ENCODE measurements around the gene PDK2. TPM values are rescaled to one million over a fixed set of nuclear protein-coding genes. Genes with fewer than 3 reads are reported as not detected.

PDK2 gene
- total and polyA plus RNA-seq, 2 of the 4 experiments (the other 2 are of a cell fraction): 26.7 to 104 TPM

DNA sequence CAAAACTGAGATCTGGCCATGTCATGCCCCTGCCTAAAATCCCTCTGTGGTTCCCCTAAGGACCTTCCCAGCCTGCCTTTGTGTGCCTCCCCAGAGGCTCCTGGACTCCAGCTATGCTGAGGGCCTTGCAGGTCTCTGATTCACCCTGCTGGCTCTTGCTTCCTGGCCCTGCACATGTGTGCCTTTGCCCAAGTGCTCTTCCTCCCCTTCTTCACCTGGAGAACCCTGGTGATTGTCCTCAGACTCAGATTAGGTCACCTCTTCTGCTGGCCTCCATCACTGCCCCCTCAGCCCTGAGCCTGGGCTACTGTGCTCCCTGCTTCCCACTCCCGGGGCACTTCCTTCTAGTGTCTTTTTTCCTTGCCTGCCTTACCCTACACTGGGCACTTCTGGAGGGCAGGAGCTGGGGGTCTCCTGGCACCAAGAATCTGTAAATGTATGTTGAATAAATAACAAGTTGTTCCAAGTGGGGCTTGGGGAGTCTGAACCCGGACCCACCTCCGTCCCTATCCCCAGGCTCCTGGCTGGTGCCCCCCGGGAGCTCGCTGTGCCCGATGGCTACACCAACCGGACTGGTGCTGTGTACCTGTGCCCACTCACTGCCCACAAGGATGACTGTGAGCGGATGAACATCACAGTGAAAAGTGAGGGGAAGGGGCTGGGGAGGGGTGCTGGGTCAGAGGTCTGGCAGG is 31.4 kb upstream of the PDK2 start:
- Histone ChIP-seq H2BK20ac (ENCODE audit: low read depth, low read length) (peak overlapping the region; percentile 97), H3K4me3 (ENCODE audit: insufficient read depth, low read depth, low read length) (no peak overlapping the region), H3K23ac (ENCODE audit: low read depth, low read length) (peak overlapping the region; percentile 39; the same call in 1 of the 2 replicates), H2AFZ (replicated peaks; ENCODE audit: low read length, poor library complexity) (peak overlapping the region; percentile 79), H3K79me1 (ENCODE audit: low read depth in 1 of 2, low read length in 2 of 2) (peaks cover 40 to 93% of the 10 kb centered on the region in 2 experiments; a peak in 3 of 4 replicates), H3K14ac (replicated peaks; ENCODE audit: low read depth, low read length) (peak overlapping the region; percentile 84), H3K4me2 (ENCODE audit: low read depth, low read length) (no peak overlapping the region), H3K4me1 (ENCODE audit: control insufficient read depth, insufficient read depth, low read length) (peaks cover 62% of the 10 kb centered on the region), H3K36me3 (ENCODE audit: control insufficient read depth, insufficient read depth, low read length) (peaks cover 6% of the 10 kb centered on the region), H3K9me1 (ENCODE audit: insufficient read depth, low read length) (peaks cover 60% of the 10 kb centered on the region), H2BK15ac (ENCODE audit: low read depth, low read length) (peak overlapping the region; percentile 96; the same call in 2 of the 3 replicates), H2AK9ac (replicated peaks; ENCODE audit: low read depth, low read length, poor library complexity) (peak overlapping the region; percentile 98), H3K56ac (ENCODE audit: extremely low read depth, insufficient read depth, low read length) (peak overlapping the region; percentile 66), H3K9me3 (ENCODE audit: control insufficient read depth, insufficient read depth, low read length) (no peaks in the 10 kb centered on the region), H3K27ac (ENCODE audit: insufficient read depth, low read length) (peak overlapping the region; percentile 94), H4K91ac (ENCODE audit: insufficient read depth, low read depth, low read length) (peak overlapping the region; percentile 99), H2AK5ac (ENCODE audit: low read depth, low read length) (peak overlapping the region; percentile 100), H4K20me1 (ENCODE audit: insufficient read depth, low read length) (no peaks in the 10 kb centered on the region), H4K8ac (ENCODE audit: low read depth in 2 of 2, low read length in 2 of 2) (peak overlapping the region; percentile 86 to 99), H3K27me3 (ENCODE audit: control insufficient read depth, insufficient read depth, low read length) (no peaks in the 10 kb centered on the region), H3K9ac (ENCODE audit: low read depth, low read length) (no peak overlapping the region; the same call in 1 of the 2 replicates), H3K18ac (ENCODE audit: low read depth, low read length) (peak overlapping the region; percentile 76), H3K4ac (ENCODE audit: low read depth, low read length) (peak overlapping the region; percentile 99), H2BK120ac (ENCODE audit: low read depth, low read length) (peak overlapping the region; percentile 99), H2BK5ac (ENCODE audit: low read depth, low read length, poor library complexity, severe bottlenecking) (peak overlapping the region; percentile 93), H4K5ac (ENCODE audit: low read depth, low read length) (peak overlapping the region; percentile 88)
- ChIA-PET CTCF (interaction anchor here (1.1 to 1.2 kb wide), 2 partner anchors 10 to 30 kb away, joined by 4 read pairs; no protein-coding TSS in a partner anchor), POLR2A (ENCODE audit: unreplicated experiment) (no interaction called here)
- 83% methylated on average over 1 of the region's 8 CpGs; no CpG with 5 or more reads in 1 of the 2 experiments for WGBS, 2 experiments (ENCODE audit: extremely low coverage in 2 of 2, insufficient read length in 1 of 2)
- TF ChIP-seq POLR2A (IDR thresholded peaks at IDR 0.05; ENCODE audit: low read depth, low read length) (no peak; the same call in 1 of the 2 replicates), FOS (IDR thresholded peaks at IDR 0.05; ENCODE audit: low read depth, low read length) (no peak), RFX5 (IDR thresholded peaks at IDR 0.05; ENCODE audit: low read depth, low read length) (no peak)
- BruUV-seq (replicated peaks): no TSS peak
- dilution Hi-C loops (cut with HindIII; ENCODE audit: low sequenced_read_pairs, unreplicated experiment) (no loop called here), intact Hi-C loops (cut with micrococcal nuclease) (loop anchor here (10.0 kb wide), 1 partner anchor 869 kb away; no protein-coding TSS in a partner anchor), in situ Hi-C loops (cut with MboI; ENCODE audit: low sequenced_read_pairs) (no loop called here)
- ATAC-seq (ENCODE audit: low read depth) (no peak), DNase-seq (peak; percentile 52)
